H1 (cell line): Measurements from ENCODE around the gene CDYL. TPM values are rescaled to one million over a fixed set of nuclear protein-coding genes. Genes with fewer than 3 reads are reported as not detected.
A peak's percentile ranks its signal among the peaks of the same experiment; 100 is the strongest.

Experiments used
- CTCF ChIA-PET: fragments of 300-600 bp; sonication (Branson Sonifier 250); formaldehyde crosslinking; loops from one replicate; lab custom pipeline; 2021; ENCODE audit not compliant: partially characterized antibody; lab: Charles Lee
- POLR2A ChIA-PET: fragments of 300-600 bp; sonication (Branson Sonifier 250); formaldehyde crosslinking; loops from one replicate; lab custom pipeline; 2021; ENCODE audit warnings: inconsistent platforms; ENCODE audit not compliant: partially characterized antibody; lab: Charles Lee
- DNase-seq, 2 experiments: peaks; one replicate each; pipeline versions ENCODE4 v3.0.0 to v3.0.0-alpha.2; 2010 to 2022; ENCODE audit warnings: low spot score in 2 of 2, low read depth in 1 of 2, mixed read lengths in 1 of 2
- FAIRE-seq: peaks from 2 replicates; lab custom pipeline; 2011; peaks lifted over from hg19 to GRCh38; lab: Jason Lieb, UNC
- H2AFZ ChIP-seq: 2 replicates; pipeline ENCODE4 v1.8.1; 2012; ENCODE audit warnings: low read length, inconsistent platforms
- H2AK5ac ChIP-seq: 2 replicates; pipeline ENCODE4 v1.6.1; 2013; ENCODE audit warnings: low read depth, low read length
- H2BK120ac ChIP-seq: replicated peaks from 2 replicates; pipeline ENCODE3; 2013; ENCODE audit warnings: low read depth, low read length, inconsistent platforms
- H2BK12ac ChIP-seq: 2 replicates; pipeline ENCODE4 v1.6.1; 2013; ENCODE audit warnings: low read depth, low read length
- H2BK15ac ChIP-seq: 2 replicates; pipeline ENCODE4 v1.6.1; 2013; ENCODE audit warnings: low read length
- H2BK20ac ChIP-seq: 2 replicates; pipeline ENCODE4 v1.6.1; 2013; ENCODE audit warnings: low read length
- H2BK5ac ChIP-seq: 2 replicates; pipeline ENCODE4 v1.6.1; 2013; ENCODE audit warnings: low read depth, low read length
- H3K14ac ChIP-seq: 2 replicates; pipeline ENCODE4 v1.6.1; 2013; ENCODE audit warnings: inconsistent platforms; ENCODE audit not compliant: insufficient read length
- H3K18ac ChIP-seq: 2 replicates; pipeline ENCODE4 v1.6.1; 2013; ENCODE audit warnings: low read length; ENCODE audit errors: extremely low read depth
- H3K23ac ChIP-seq: 2 replicates; pipeline ENCODE4 v1.6.1; 2013; ENCODE audit warnings: inconsistent platforms; ENCODE audit not compliant: insufficient read length
- H3K23me2 ChIP-seq: 2 replicates; pipeline ENCODE4 v1.6.1; 2013; ENCODE audit warnings: low read depth, low read length
- H3K27ac ChIP-seq: 2 replicates; pipeline ENCODE4 v1.6.1; 2011; ENCODE audit warnings: low read depth, low read length, inconsistent platforms
- H3K27me3 ChIP-seq, 4 experiments: replicated peaks in 1 of 4; 1 replicate in 1 of 4; 2 replicates in 3 of 4; pipeline versions ENCODE4 v1.6.1 to v1.8.1; 2011 to 2013; ENCODE audit warnings: low read length in 3 of 4, mild to moderate bottlenecking in 3 of 4, inconsistent platforms in 2 of 4, mixed read lengths in 2 of 4, moderate library complexity in 1 of 4; ENCODE audit not compliant: control insufficient read depth in 3 of 4, insufficient read depth in 3 of 4; ENCODE audit errors: extremely low read depth in 1 of 4
- H3K36me3 ChIP-seq, 4 experiments: 2 replicates each; pipeline versions ENCODE4 v1.6.1 to v1.8.1; 2011 to 2013; ENCODE audit warnings: mild to moderate bottlenecking in 4 of 4, low read length in 3 of 4, moderate library complexity in 2 of 4, control low read depth in 1 of 4, inconsistent platforms in 1 of 4; ENCODE audit not compliant: insufficient read depth in 4 of 4, control insufficient read depth in 2 of 4
- H3K4ac ChIP-seq: replicated peaks from 2 replicates; pipeline ENCODE3; 2013; ENCODE audit warnings: low read length, low read depth, mixed read lengths, inconsistent platforms; ENCODE audit not compliant: insufficient read length
- H3K4me1 ChIP-seq, 4 experiments: replicated peaks in 1 of 4; 1 replicate in 1 of 4; 2 replicates in 3 of 4; pipeline versions ENCODE4 v1.6.1 to v1.8.1; 2011 to 2013; ENCODE audit warnings: low read length in 3 of 4, inconsistent platforms in 2 of 4, mixed read lengths in 1 of 4; ENCODE audit not compliant: insufficient read depth in 4 of 4, control insufficient read depth in 3 of 4
- H3K4me2 ChIP-seq, 2 experiments: 2 replicates each; pipeline versions ENCODE4 v1.6.1 to v1.8.1; 2011 to 2013; ENCODE audit warnings: low read depth in 2 of 2, low read length in 2 of 2, control low read depth in 1 of 2, inconsistent platforms in 1 of 2, mild to moderate bottlenecking in 1 of 2; ENCODE audit not compliant: insufficient read depth in 1 of 2
- H3K4me3 ChIP-seq, 4 experiments: fragments of 200-600, 300-600 bp in 1 of 4; sonication (generic), shearing (Covaris generic), sonication (Bioruptor Twin) in 1 of 4; 2 replicates each; pipeline versions ENCODE4 v1.5.1 to v1.8.1; 2011 to 2016; ENCODE audit warnings: low read length in 4 of 4, low read depth in 3 of 4, control low read depth in 2 of 4, inconsistent platforms in 2 of 4, mild to moderate bottlenecking in 2 of 4, mixed read lengths in 1 of 4, moderate library complexity in 1 of 4; ENCODE audit not compliant: insufficient read depth in 2 of 4; ENCODE audit errors: extremely low read depth in 1 of 4
- H3K56ac ChIP-seq: replicated peaks from 2 replicates; pipeline ENCODE3; 2013; ENCODE audit warnings: low read depth, mild to moderate bottlenecking, mixed read lengths, low read length, inconsistent platforms; ENCODE audit not compliant: insufficient read length
- H3K79me1 ChIP-seq: 2 replicates; pipeline ENCODE4 v1.6.1; 2013; ENCODE audit warnings: low read depth, low read length, control low read depth
- H3K79me2 ChIP-seq, 2 experiments: 2 replicates each; pipeline versions ENCODE4 v1.6.1 to v1.8.1; 2012 to 2013; ENCODE audit warnings: low read length in 2 of 2, mild to moderate bottlenecking in 2 of 2, inconsistent platforms in 1 of 2; ENCODE audit not compliant: insufficient read depth in 2 of 2, control insufficient read depth in 1 of 2
- H3K9ac ChIP-seq, 4 experiments: replicated peaks in 1 of 4; 1 replicate in 1 of 4; 2 replicates in 3 of 4; pipeline versions ENCODE4 v1.6.1 to v1.8.1; 2011 to 2013; ENCODE audit warnings: low read depth in 3 of 4, low read length in 3 of 4, control low read depth in 2 of 4, mild to moderate bottlenecking in 2 of 4, moderate library complexity in 2 of 4, inconsistent platforms in 1 of 4; ENCODE audit errors: extremely low read depth in 1 of 4
- H3K9me3 ChIP-seq, 2 experiments: 2 replicates each; pipeline versions ENCODE4 v1.6.1 to v1.8.1; 2012 to 2013; ENCODE audit warnings: mild to moderate bottlenecking in 2 of 2, moderate library complexity in 2 of 2, control low read depth in 1 of 2, inconsistent platforms in 1 of 2, low read depth in 1 of 2, low read length in 1 of 2, mixed read lengths in 1 of 2; ENCODE audit not compliant: insufficient read depth in 2 of 2
- H4K20me1 ChIP-seq, 2 experiments: replicated peaks in 1 of 2; 2 replicates each; pipeline versions ENCODE3 to v1.8.1; 2011 to 2013; ENCODE audit warnings: inconsistent platforms in 2 of 2, low read length in 2 of 2, mild to moderate bottlenecking in 1 of 2; ENCODE audit not compliant: insufficient read depth in 2 of 2, control insufficient read depth in 1 of 2
- H4K5ac ChIP-seq: 2 replicates; pipeline ENCODE4 v1.6.1; 2013; ENCODE audit warnings: low read length, low read depth, mixed read lengths, inconsistent platforms; ENCODE audit not compliant: insufficient read length
- H4K8ac ChIP-seq: 2 replicates; pipeline ENCODE4 v1.8.0; 2013; ENCODE audit warnings: mild to moderate bottlenecking, moderate library complexity, low read length, inconsistent platforms; ENCODE audit not compliant: insufficient read depth; ENCODE audit errors: extremely low read depth
- H4K91ac ChIP-seq: replicated peaks from 2 replicates; pipeline ENCODE3; 2013; ENCODE audit warnings: low read length, mixed read lengths, inconsistent platforms; ENCODE audit not compliant: insufficient read length
- EGR1 ChIP-seq: IDR thresholded peaks from 2 replicates; pipeline ENCODE4 v1.6.1; 2011; ENCODE audit warnings: low read depth, low read length, borderline replicate concordance
- POLR2AphosphoS5 ChIP-seq: IDR thresholded peaks from 2 replicates; pipeline ENCODE4 v1.6.1; 2011; ENCODE audit warnings: low read depth, low read length
- ZNF274 ChIP-seq: IDR thresholded peaks from 2 replicates; pipeline ENCODE4 v1.7.0; 2012; ENCODE audit warnings: low read length, borderline replicate concordance; ENCODE audit errors: extremely low read depth
- WGBS, 2 experiments: shearing (Covaris generic) in 1 of 2; methylation state at CpG; one replicate each; pipeline versions ENCODE4 v1.1.6 to v1.1.7; 2013 to 2015; ENCODE audit warnings: low lambda C conversion rate in 2 of 2, mixed read lengths in 2 of 2, inconsistent platforms in 1 of 2, low coverage in 1 of 2, missing lambda C conversion rate in 1 of 2; ENCODE audit not compliant: insufficient replicate concordance in 2 of 2, insufficient coverage in 1 of 2, insufficient read length in 1 of 2; ENCODE audit errors: extremely low coverage in 1 of 2, missing lambda C conversion rate in 1 of 2; 5-methylcytosine and 5-hydroxymethylcytosine counted together
- polyA plus RNA-seq, 7 experiments: library from polyadenylated mRNA; depleted of rRNA in 3 of 7; stranded (reverse) in 5 of 7; unstranded in 2 of 7; fragments of >200 nt in 5 of 7; fragments of 200-250 nt in 2 of 7; gene quantifications; 1 replicate in 5 of 7; 2 replicates in 1 of 7; 4 replicates in 1 of 7; pipeline versions ENCODE4 v1.2.1 to v1.2.3, GENCODE V29; 2011 to 2013; ENCODE audit warnings: missing spikeins in 2 of 7, mixed read lengths in 2 of 7
- total RNA-seq: library from RNA; stranded (reverse); fragmentation: NEBNext Ultra II Directional; extraction: Animal tissue kit (Norgen Biotek cat#: 25700); gene quantifications from 2 replicates; pipeline ENCODE4 v1.2.1, GENCODE V29; 2021

The CDYL gene
- total and polyA plus RNA-seq, 2 of the 8 experiments (the other 6 are each of a cell fraction or from before 2014, with no cell fraction given) = 56.4 to 119 TPM

- Histone ChIP-seq H4K5ac (no peak overlapping the region), H3K4me2 (no peak overlapping the region), H2BK5ac (peak overlapping the region; percentile 57; the same call in 1 of the 2 replicates), H3K56ac (no peak overlapping the region), H2AFZ (no peak overlapping the region), H3K23me2 (no peaks in the 10 kb centered on the region), H3K27me3 (no peaks in the 10 kb centered on the region), H3K14ac (no peak overlapping the region), H2BK12ac (no peak overlapping the region), H4K8ac (no peak overlapping the region), H3K79me1 (peaks cover 26% of the 10 kb centered on the region), H3K79me2 (peaks cover 4 to 98% of the 10 kb centered on the region in 2 experiments; a peak in 3 of 4 replicates), H3K4me3 (no peak overlapping the region), H3K4ac (no peak overlapping the region), H3K18ac (no peak overlapping the region), H4K91ac (no peak overlapping the region), H3K27ac (no peak overlapping the region), H2BK120ac (no peak overlapping the region), H2BK15ac (no peak overlapping the region), H3K4me1 (peaks cover 0 to 10% (median 6%) of the 10 kb centered on the region in 4 experiments), H3K9me3 (no peaks in the 10 kb centered on the region), H3K36me3 (peaks cover 0 to 15% (median 5%) of the 10 kb centered on the region in 4 experiments; a peak in 5 of 8 replicates), H3K9ac (no peak overlapping the region), H3K23ac (no peak overlapping the region), H4K20me1 (peaks cover 21 to 26% of the 10 kb centered on the region in 2 experiments), H2AK5ac (no peak overlapping the region), H2BK20ac (no peak overlapping the region)
- FAIRE-seq (no peak), DNase-seq (no peak)
- 94% methylated on average over 9 of the region's 9 CpGs; no CpG with 5 or more reads in 1 of the 2 experiments for WGBS, 2 experiments
- ChIA-PET POLR2A (interaction anchor here (0.6 to 1.7 kb wide), 3 partner anchors 9 to 750 kb away, joined by 3 to 4 read pairs (median 4); no protein-coding TSS in a partner anchor), CTCF (interaction anchor here (1.3 to 1.7 kb wide), 2 partner anchors 9 to 112 kb away, joined by 4 to 5 read pairs; no protein-coding TSS in a partner anchor)
- no peak for TF ChIP-seq ZNF274
- TF ChIP-seq EGR1 = no peak
- TF ChIP-seq POLR2AphosphoS5 = peak; percentile 38; the same call in 1 of the 2 replicates
These were observed 126.9 kb downstream of the CDYL start for GRCh38 chr6:4903121-4903520.
